ENCODE measurements around the gene ATAD2B. TPM values are rescaled to one million over a fixed set of nuclear protein-coding genes. Genes with fewer than 3 reads are reported as not detected.

The ATAD2B gene
- total RNA-seq, 1 donor from 2014 or later = 25.9 TPM

GRCh38 chr2:23722255-23722654, 204.7 kb downstream of the ATAD2B start:
- intact Hi-C loops (cut with micrococcal nuclease) = no loop called here
- peaks cover 22% of the 10 kb centered on the region for H3K36me3 Mint-ChIP-seq (ENCODE audit: low read depth)

GRCh38 chr2:23721454-23721826, 205.5 kb downstream of the ATAD2B start:
- DNase-seq (ENCODE audit: low spot score) = no peak
- intact Hi-C loops (cut with micrococcal nuclease) = no loop called here
- H3K9me3 Mint-ChIP-seq = peaks cover 31% of the 10 kb centered on the region
- H3K27me3 Mint-ChIP-seq (ENCODE audit: insufficient read depth) = no peaks in the 10 kb centered on the region
- no peak overlapping the region for H3K27ac Mint-ChIP-seq
- peaks cover 21% of the 10 kb centered on the region for H3K36me3 Mint-ChIP-seq (ENCODE audit: low read depth)
- no peak overlapping the region for H3K4me3 Mint-ChIP-seq
- no peaks in the 10 kb centered on the region for H3K4me1 Mint-ChIP-seq (ENCODE audit: low read depth)

More at GRCh38 chr2:23722255-23722654, 204.7 kb downstream of the ATAD2B start:
- no peak for DNase-seq (ENCODE audit: low spot score)
- Mint-ChIP-seq H3K4me3 (no peak overlapping the region), H3K27ac (no peak overlapping the region), H3K27me3 (ENCODE audit: insufficient read depth) (no peaks in the 10 kb centered on the region), H3K9me3 (peaks cover 31% of the 10 kb centered on the region), H3K4me1 (ENCODE audit: low read depth) (no peaks in the 10 kb centered on the region)

DNA sequence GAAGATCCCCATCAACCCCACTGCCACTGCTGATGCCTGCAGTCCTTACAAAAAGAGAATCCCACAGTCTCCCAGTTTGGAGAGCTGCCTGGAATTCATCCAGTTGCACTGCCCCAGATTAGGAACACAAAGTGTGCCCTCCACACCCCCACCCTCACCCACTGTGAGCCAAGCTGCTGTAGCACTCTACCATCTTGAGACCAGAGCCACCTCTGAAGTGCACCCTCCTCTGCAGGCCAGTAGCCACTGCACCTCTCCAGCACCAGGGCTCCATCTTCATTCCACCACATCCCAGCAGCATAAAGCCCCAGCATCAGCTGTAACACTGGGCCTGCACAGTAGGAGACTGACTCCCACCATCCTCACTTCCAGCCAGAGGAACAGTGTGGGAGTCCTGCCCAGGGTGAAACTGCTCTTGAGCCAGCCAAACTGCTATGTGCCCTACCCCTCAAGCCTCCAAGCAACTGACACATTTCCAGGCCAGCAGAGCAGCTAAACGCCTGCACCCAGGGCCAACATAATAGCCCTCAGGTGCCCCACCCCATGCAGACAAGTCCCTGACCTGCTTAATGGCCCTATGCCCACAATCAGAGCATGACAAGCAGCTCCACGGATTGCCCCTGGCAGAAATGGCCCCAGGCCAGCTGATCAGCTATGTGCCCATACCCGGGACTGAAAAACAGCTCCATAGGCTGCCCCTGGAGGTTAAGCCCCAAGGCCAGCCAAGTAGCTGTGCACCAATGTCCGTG, 206.0 kb downstream of the ATAD2B start:
- Mint-ChIP-seq H3K4me3 (no peak overlapping the region), H3K36me3 (ENCODE audit: low read depth) (peaks cover 20% of the 10 kb centered on the region), H3K27ac (no peak overlapping the region), H3K27me3 (ENCODE audit: insufficient read depth) (no peaks in the 10 kb centered on the region), H3K9me3 (peaks cover 31% of the 10 kb centered on the region), H3K4me1 (ENCODE audit: low read depth) (no peaks in the 10 kb centered on the region)
- intact Hi-C loops (cut with micrococcal nuclease) = no loop called here
- DNase-seq (ENCODE audit: low spot score) = no peak

DNA sequence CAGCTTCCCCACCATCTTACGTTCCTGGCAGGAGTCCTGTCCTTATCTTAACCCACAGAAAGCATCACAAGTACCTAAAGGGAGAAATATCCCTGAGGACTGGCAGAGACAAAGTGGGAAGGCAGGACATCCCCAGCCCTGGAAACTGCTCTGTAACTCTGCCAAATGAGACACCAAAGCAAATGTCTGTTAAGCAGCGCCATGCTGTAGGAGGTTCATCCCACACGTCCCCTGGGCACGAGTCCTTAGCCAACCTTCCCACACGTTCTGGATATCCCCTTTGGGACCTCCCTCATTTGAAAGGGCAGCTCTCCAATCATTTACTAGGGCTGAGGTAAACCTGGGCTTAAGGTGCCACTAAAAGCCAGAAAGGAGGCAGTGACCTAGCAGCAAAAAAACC, 207.2 kb downstream of the ATAD2B start:
- no peaks in the 10 kb centered on the region for H3K4me1 Mint-ChIP-seq (ENCODE audit: low read depth)
- no peak for DNase-seq (ENCODE audit: low spot score)
- no peak overlapping the region for H3K4me3 Mint-ChIP-seq
- intact Hi-C loops (cut with micrococcal nuclease) = no loop called here
- no peak overlapping the region for H3K27ac Mint-ChIP-seq
- H3K9me3 Mint-ChIP-seq = peaks cover 25% of the 10 kb centered on the region
- H3K27me3 Mint-ChIP-seq (ENCODE audit: insufficient read depth) = no peaks in the 10 kb centered on the region
- peaks cover 18% of the 10 kb centered on the region for H3K36me3 Mint-ChIP-seq (ENCODE audit: low read depth)

DNA sequence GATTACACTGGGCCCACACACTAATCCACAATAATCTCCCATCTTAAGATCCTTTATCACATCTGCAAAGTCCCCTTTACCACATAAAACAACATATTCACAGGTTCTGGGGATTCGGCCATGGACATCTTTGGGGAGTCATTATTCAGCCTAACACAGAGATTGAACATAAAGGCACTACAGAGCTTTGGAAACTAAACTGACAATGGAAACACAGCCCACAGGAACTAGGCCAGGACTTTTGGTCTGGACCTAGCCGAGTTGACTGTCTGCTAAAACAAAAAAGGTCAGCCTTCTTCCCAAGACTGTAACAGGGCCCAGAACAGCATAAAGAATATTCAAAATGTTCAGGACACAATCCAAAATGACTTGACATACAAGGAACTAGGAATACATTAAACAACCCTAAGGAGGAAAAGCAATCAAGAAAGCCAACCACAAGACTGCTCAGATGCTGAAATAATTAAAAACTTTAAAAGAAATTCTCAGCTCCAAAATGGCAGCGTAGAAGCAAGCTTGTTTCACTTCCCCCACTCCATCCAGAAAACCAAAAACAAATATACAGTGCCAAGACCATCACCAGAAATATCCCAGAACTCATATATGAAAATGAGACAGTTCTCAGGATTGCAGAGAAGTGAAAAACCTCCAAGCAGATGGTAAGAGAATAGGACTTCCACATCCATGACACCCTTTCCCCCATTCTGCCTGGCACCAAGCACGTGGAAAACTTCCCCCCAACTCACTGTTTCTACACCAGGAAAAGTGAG, 207.8 kb downstream of the ATAD2B start:
- intact Hi-C loops (cut with micrococcal nuclease) = no loop called here
- Mint-ChIP-seq H3K9me3 (peaks cover 25% of the 10 kb centered on the region), H3K27ac (no peak overlapping the region), H3K4me1 (ENCODE audit: low read depth) (no peaks in the 10 kb centered on the region), H3K36me3 (ENCODE audit: low read depth) (peaks cover 18% of the 10 kb centered on the region), H3K27me3 (ENCODE audit: insufficient read depth) (no peaks in the 10 kb centered on the region), H3K4me3 (no peak overlapping the region)
- DNase-seq (ENCODE audit: low spot score) = no peak

GRCh38 chr2:23713351-23713750, 213.6 kb downstream of the ATAD2B start:
- intact Hi-C loops (cut with micrococcal nuclease) = no loop called here
- H3K36me3 Mint-ChIP-seq (ENCODE audit: low read depth) = no peaks in the 10 kb centered on the region
- H3K4me1 Mint-ChIP-seq (ENCODE audit: low read depth) = no peaks in the 10 kb centered on the region
- H3K27me3 Mint-ChIP-seq (ENCODE audit: insufficient read depth) = no peaks in the 10 kb centered on the region
- H3K27ac Mint-ChIP-seq = no peak overlapping the region
- H3K9me3 Mint-ChIP-seq = no peaks in the 10 kb centered on the region
- no peak overlapping the region for H3K4me3 Mint-ChIP-seq
- no peak for DNase-seq (ENCODE audit: low spot score)

DNA sequence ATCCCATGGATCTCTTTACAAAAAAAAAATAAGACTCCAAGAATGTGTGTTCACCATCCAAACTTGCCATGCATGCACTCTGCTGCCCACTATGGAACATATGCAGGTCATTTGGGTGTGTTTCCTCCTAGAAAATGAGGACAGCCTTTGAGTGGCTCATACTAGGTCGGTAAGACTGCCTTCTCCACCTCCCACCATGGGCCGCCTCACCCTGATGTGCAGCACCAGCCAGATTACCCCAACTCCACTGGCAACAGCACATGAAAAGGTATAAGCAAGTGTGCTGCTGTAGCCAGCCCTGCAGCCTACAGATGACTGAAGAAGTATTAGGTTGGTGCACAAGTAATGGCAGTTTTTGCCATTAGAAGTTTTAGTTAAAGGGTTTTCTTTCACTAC, 214.2 kb downstream of the ATAD2B start:
- no peak for DNase-seq (ENCODE audit: low spot score)
- intact Hi-C loops (cut with micrococcal nuclease) = no loop called here
- H3K27ac Mint-ChIP-seq = no peak overlapping the region
- H3K36me3 Mint-ChIP-seq (ENCODE audit: low read depth) = no peaks in the 10 kb centered on the region
- H3K9me3 Mint-ChIP-seq = no peaks in the 10 kb centered on the region
- H3K27me3 Mint-ChIP-seq (ENCODE audit: insufficient read depth) = no peaks in the 10 kb centered on the region
- no peaks in the 10 kb centered on the region for H3K4me1 Mint-ChIP-seq (ENCODE audit: low read depth)
- H3K4me3 Mint-ChIP-seq = no peak overlapping the region

DNA sequence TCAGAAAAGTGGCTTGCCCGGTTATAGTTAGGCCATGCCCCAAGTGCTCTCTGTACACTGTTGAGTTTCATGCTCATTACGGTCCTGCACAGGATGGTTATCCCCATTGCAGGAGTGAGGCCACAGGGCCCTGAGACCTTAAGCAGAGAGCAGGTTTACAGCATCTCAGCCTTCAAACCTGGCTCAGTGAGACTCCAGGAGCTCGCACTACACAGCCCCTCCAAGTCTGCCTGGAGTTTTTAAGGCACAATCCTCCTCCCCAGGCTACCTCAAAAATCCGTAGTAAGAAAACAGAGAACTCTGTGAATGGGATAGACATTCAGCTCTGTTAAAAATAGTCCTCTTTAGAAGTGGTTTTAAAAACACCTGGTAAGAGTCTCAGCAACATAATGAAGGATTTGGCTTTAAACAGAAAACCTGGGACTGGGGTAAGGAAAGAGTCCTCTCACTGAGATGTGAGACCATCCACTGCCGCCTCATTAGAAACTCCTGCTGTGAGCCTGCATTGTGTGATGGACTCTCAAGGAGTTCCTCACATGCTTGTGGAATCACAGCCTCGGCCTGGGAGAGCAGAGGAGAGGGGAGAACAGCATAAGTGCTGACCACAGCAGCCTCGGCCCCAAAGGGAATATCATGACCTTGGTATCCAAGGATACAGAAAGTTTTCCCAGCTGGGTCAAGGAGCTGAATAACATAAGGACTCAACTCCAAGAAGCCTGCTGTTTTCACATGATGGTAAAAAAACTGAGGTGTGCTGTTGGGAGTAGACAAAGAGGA, 214.8 kb downstream of the ATAD2B start:
- Mint-ChIP-seq H3K27ac (no peak overlapping the region), H3K4me1 (ENCODE audit: low read depth) (no peaks in the 10 kb centered on the region), H3K36me3 (ENCODE audit: low read depth) (no peaks in the 10 kb centered on the region), H3K4me3 (no peak overlapping the region), H3K9me3 (no peaks in the 10 kb centered on the region), H3K27me3 (ENCODE audit: insufficient read depth) (no peaks in the 10 kb centered on the region)
- DNase-seq (ENCODE audit: low spot score) = no peak
- intact Hi-C loops (cut with micrococcal nuclease) = no loop called here

DNA sequence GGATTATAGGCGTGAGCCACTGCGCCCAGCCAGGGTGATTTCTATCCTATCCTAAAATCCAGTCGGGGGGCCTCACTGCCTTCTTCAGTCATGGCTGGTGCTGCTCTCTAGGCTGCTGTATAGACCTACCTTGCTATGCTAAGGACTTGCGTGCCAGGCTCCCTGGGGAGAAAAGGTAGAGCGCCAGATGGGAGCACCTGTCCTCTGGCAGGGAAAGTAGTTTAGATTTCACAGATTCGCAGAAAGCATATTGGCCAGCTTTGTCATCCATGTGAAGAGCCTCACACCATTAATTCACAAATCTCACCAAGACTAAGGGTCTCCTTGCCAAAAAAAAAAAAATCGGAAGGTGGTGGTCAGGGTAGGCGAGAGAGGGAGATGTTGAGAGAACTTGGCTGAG, 217.6 kb downstream of the ATAD2B start:
- Mint-ChIP-seq H3K27ac (no peak overlapping the region), H3K4me1 (ENCODE audit: low read depth) (no peaks in the 10 kb centered on the region), H3K9me3 (no peaks in the 10 kb centered on the region), H3K36me3 (ENCODE audit: low read depth) (no peaks in the 10 kb centered on the region), H3K27me3 (ENCODE audit: insufficient read depth) (no peaks in the 10 kb centered on the region), H3K4me3 (no peak overlapping the region)
- intact Hi-C loops (cut with micrococcal nuclease) = no loop called here
- DNase-seq (ENCODE audit: low spot score) = no peak

- H3K27me3 Mint-ChIP-seq (ENCODE audit: insufficient read depth) = no peaks in the 10 kb centered on the region
- intact Hi-C loops (cut with micrococcal nuclease) = no loop called here
- DNase-seq (ENCODE audit: low spot score) = no peak
- no peaks in the 10 kb centered on the region for H3K36me3 Mint-ChIP-seq (ENCODE audit: low read depth)
- no peaks in the 10 kb centered on the region for H3K9me3 Mint-ChIP-seq
- no peak overlapping the region for H3K27ac Mint-ChIP-seq
- no peak overlapping the region for H3K4me3 Mint-ChIP-seq
- no peaks in the 10 kb centered on the region for H3K4me1 Mint-ChIP-seq (ENCODE audit: low read depth)
Measured at GRCh38 chr2:23708771-23709170, 218.2 kb downstream of the ATAD2B start.

- H3K4me1 Mint-ChIP-seq (ENCODE audit: low read depth) = no peaks in the 10 kb centered on the region
- H3K4me3 Mint-ChIP-seq = no peak overlapping the region
- intact Hi-C loops (cut with micrococcal nuclease) = no loop called here
- no peaks in the 10 kb centered on the region for H3K9me3 Mint-ChIP-seq
- no peak overlapping the region for H3K27ac Mint-ChIP-seq
- no peaks in the 10 kb centered on the region for H3K27me3 Mint-ChIP-seq (ENCODE audit: insufficient read depth)
- no peak for DNase-seq (ENCODE audit: low spot score)
- H3K36me3 Mint-ChIP-seq (ENCODE audit: low read depth) = no peaks in the 10 kb centered on the region
Measured at GRCh38 chr2:23707096-23707495, 219.8 kb downstream of the ATAD2B start.

- no peak for DNase-seq (ENCODE audit: low spot score)
- Mint-ChIP-seq H3K27ac (no peak overlapping the region), H3K4me3 (no peak overlapping the region)
Measured at GRCh38 chr2:23706613-23707078, 220.3 kb downstream of the ATAD2B start.

More at GRCh38 chr2:23706613-23707078, 220.3 kb downstream of the ATAD2B start:
- H3K27me3 Mint-ChIP-seq (ENCODE audit: insufficient read depth) = no peaks in the 10 kb centered on the region
- intact Hi-C loops (cut with micrococcal nuclease) = no loop called here
- no peaks in the 10 kb centered on the region for H3K4me1 Mint-ChIP-seq (ENCODE audit: low read depth)
- H3K9me3 Mint-ChIP-seq = no peaks in the 10 kb centered on the region
- no peaks in the 10 kb centered on the region for H3K36me3 Mint-ChIP-seq (ENCODE audit: low read depth)

Data from activated T-helper 1 cell treated with anti-CD3 and anti-CD28 coated beads, Interleukin-12 subunit alpha, Interleukin-12 subunit beta, Interleukin-2, Interleukin-4 antibody, amounts not matched to agents 30 ng/mL and 10 ng/mL and 1 ng/mL, durations not matched to agents 14 hours and 24 hours and 36 hours (primary cell).